Endothelial cell of umbilical vein (primary cell): Measurements from ENCODE around the gene SYNJ1.

Experiments
- EZH2 ChIP-seq: IDR thresholded peaks from 2 replicates; pipeline ENCODE4 v1.6.1; 2012; ENCODE audit warnings: borderline replicate concordance, low read depth, mild to moderate bottlenecking, moderate library complexity, low read length, inconsistent platforms; ENCODE audit not compliant: severe bottlenecking
- FOS ChIP-seq: IDR thresholded peaks from 2 replicates; pipeline ENCODE4 v1.6.1; 2011; ENCODE audit warnings: mild to moderate bottlenecking, low read length, moderate library complexity, borderline replicate concordance; ENCODE audit not compliant: insufficient read depth
- GATA2 ChIP-seq: IDR thresholded peaks from 2 replicates; pipeline ENCODE4 v1.7.0; 2011; ENCODE audit warnings: low read depth, mild to moderate bottlenecking, moderate library complexity, mixed read lengths, low read length; ENCODE audit not compliant: insufficient read length, insufficient read depth
- JUN ChIP-seq: IDR thresholded peaks from 2 replicates; pipeline ENCODE4 v1.6.1; 2011; ENCODE audit warnings: borderline replicate concordance, low read depth; ENCODE audit not compliant: insufficient read length, insufficient read depth
- MAX ChIP-seq: IDR thresholded peaks from 2 replicates; pipeline ENCODE4 v1.6.1; 2011; ENCODE audit not compliant: insufficient read depth, insufficient read length
- MYC ChIP-seq: IDR thresholded peaks from one replicate; pipeline ENCODE4 v1.6.1; 2011; ENCODE audit warnings: mild to moderate bottlenecking, low read depth, low read length
- POLR2A ChIP-seq: IDR thresholded peaks from 2 replicates; pipeline ENCODE4 v1.6.1; 2012; ENCODE audit warnings: low read depth, mild to moderate bottlenecking, control low read depth, low read length
- POLR2AphosphoS5 ChIP-seq: IDR thresholded peaks from 2 replicates; pipeline ENCODE4 v1.6.1; 2012; ENCODE audit warnings: low read depth, mild to moderate bottlenecking, control low read depth, low read length, moderate library complexity; ENCODE audit not compliant: insufficient read depth
- TF ChIP-seq, protein P1 (sequence below), 2 donors: IDR thresholded peaks; 1 replicate in 1 of 2; 2 replicates in 1 of 2; pipeline ENCODE4 v1.5.1; 2011; ENCODE audit warnings: low read length in 2 of 2, mild to moderate bottlenecking in 2 of 2, moderate library complexity in 2 of 2, control low read depth in 1 of 2, inconsistent platforms in 1 of 2, low read depth in 1 of 2; ENCODE audit not compliant: insufficient read depth in 1 of 2; ENCODE audit errors: extremely low read depth in 1 of 2

- TF ChIP-seq, protein P1, sequence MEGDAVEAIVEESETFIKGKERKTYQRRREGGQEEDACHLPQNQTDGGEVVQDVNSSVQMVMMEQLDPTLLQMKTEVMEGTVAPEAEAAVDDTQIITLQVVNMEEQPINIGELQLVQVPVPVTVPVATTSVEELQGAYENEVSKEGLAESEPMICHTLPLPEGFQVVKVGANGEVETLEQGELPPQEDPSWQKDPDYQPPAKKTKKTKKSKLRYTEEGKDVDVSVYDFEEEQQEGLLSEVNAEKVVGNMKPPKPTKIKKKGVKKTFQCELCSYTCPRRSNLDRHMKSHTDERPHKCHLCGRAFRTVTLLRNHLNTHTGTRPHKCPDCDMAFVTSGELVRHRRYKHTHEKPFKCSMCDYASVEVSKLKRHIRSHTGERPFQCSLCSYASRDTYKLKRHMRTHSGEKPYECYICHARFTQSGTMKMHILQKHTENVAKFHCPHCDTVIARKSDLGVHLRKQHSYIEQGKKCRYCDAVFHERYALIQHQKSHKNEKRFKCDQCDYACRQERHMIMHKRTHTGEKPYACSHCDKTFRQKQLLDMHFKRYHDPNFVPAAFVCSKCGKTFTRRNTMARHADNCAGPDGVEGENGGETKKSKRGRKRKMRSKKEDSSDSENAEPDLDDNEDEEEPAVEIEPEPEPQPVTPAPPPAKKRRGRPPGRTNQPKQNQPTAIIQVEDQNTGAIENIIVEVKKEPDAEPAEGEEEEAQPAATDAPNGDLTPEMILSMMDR (IDR thresholded peaks at IDR 0.05; ENCODE audit: extremely low read depth in 1 of 2, insufficient read depth in 1 of 2, low read depth in 1 of 2, low read length in 2 of 2): no peak
- TF ChIP-seq MAX (no peak), MYC (no peak), POLR2A (no peak), POLR2AphosphoS5 (no peak), JUN (no peak), GATA2 (no peak), EZH2 (no peak), FOS (no peak)
Observed at GRCh38 chr21:32712641-32713040, 15.2 kb downstream of the SYNJ1 start.
